Tibial artery (tissue), 4 donors: Measurements from ENCODE around the gene WDFY3.

Source experiments
- DNase-seq, 2 donors: peaks; one replicate each; pipeline ENCODE4 v3.0.0-alpha.2; 2019
- H3K27ac ChIP-seq, 2 donors: fragments of 200-600 bp; sonication (generic) in 1 of 2; 1 replicate in 1 of 2; 2 replicates in 1 of 2; pipeline ENCODE4 v1.5.1; 2018 to 2019; ENCODE audit warnings: mild to moderate bottlenecking in 1 of 2
- H3K27me3 ChIP-seq, 2 donors: fragments of 200-600 bp; sonication (generic) in 1 of 2; one replicate each; pipeline versions ENCODE4 v1.5.1 to v1.6.0; 2016 to 2019
- H3K36me3 ChIP-seq, 3 donors: fragments of 200-600 bp; sonication (generic) in 2 of 3; one replicate each; pipeline ENCODE4 v1.5.1; 2016 to 2019; ENCODE audit warnings: mild to moderate bottlenecking in 2 of 3
- H3K4me1 ChIP-seq, 4 donors: fragments of 200-600 bp; sonication (generic) in 2 of 4; 1 replicate in 3 of 4; 2 replicates in 1 of 4; pipeline ENCODE4 v1.5.1; 2016 to 2019
- H3K4me3 ChIP-seq, 2 donors: fragments of 200-600 bp; sonication (generic) in 1 of 2; 1 replicate in 1 of 2; 2 replicates in 1 of 2; pipeline ENCODE4 v1.5.1; 2018 to 2019; ENCODE audit warnings: mild to moderate bottlenecking in 2 of 2
- H3K9me3 ChIP-seq, 3 donors: fragments of 200-600 bp; sonication (generic) in 1 of 3; one replicate each; pipeline ENCODE4 v1.5.1; 2016 to 2019
- CTCF ChIP-seq, 2 experiments: fragments of 200-600 bp in 1 of 2; fragments of 450-650 bp in 1 of 2; IDR thresholded peaks; one replicate each; pipeline ENCODE4 v1.5.1; 2017 to 2019; ENCODE audit warnings: antibody characterized with exemption in 2 of 2, mild to moderate bottlenecking in 1 of 2, moderate library complexity in 1 of 2
- intact Hi-C: fragments of 100-400 bp; cut with DNase I; formaldehyde crosslinking; loops from one replicate; pipeline ENCODE4 v1.15.0; 2023; ENCODE audit warnings: low total_unique reads

The WDFY3 gene

GRCh38 chr4:84917869-84918600 lies 48.5 kb downstream of the WDFY3 start:
- TF ChIP-seq CTCF (IDR thresholded peaks at IDR 0.05) = no peak
- H3K9me3 ChIP-seq = no peaks in the 10 kb centered on the region
- H3K36me3 ChIP-seq = no peaks in the 10 kb centered on the region
- DNase-seq = no peak
- no peak overlapping the region for H3K4me3 ChIP-seq
- H3K27ac ChIP-seq = no peak overlapping the region
- no peaks in the 10 kb centered on the region for H3K27me3 ChIP-seq
- intact Hi-C loops = no loop called here
- H3K4me1 ChIP-seq = peaks cover 0 to 76% (median 32%) of the 10 kb centered on the region in 4 donors

DNA sequence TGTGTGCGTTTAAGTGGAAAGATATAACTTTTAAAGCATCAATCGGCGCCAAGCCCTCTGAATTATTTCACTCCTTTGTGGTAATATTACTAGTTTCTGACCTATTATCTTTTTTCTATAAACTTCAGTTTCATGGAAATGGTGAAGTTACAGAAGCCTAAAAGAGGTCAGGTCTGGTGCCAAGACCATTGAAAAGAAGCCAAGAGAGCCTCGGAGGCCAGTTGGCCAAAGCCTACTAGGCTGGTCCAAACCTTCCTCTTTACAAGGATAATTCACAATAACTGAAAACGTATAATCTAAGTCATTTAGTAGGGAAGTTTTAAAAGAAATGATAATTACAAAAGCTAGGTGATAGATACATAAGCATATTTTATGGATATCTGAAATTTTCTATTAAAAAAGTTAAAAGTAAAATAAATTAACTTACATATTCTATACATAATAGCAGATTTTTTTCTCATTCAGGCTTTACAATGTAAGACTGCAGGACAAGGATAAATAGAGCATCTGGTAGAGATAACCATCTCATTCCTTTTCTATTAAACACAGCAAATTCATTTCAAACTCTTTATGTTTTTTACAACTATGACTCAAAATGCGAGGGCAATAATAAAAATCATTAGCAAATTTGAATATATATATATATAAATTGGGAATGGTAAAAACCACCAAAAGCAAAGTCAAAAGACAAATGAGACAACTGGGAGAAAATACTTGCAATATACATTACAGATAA lies 49.2 kb downstream of the WDFY3 start:
- no peak for DNase-seq
- no peaks in the 10 kb centered on the region for H3K27me3 ChIP-seq
- intact Hi-C loops = no loop called here
- TF ChIP-seq CTCF (IDR thresholded peaks at IDR 0.05) = no peak
- peaks cover 0 to 81% (median 36%) of the 10 kb centered on the region in 4 donors for H3K4me1 ChIP-seq
- no peak overlapping the region for H3K4me3 ChIP-seq
- H3K27ac ChIP-seq = no peak overlapping the region
- H3K9me3 ChIP-seq = no peaks in the 10 kb centered on the region
- no peaks in the 10 kb centered on the region for H3K36me3 ChIP-seq

DNA sequence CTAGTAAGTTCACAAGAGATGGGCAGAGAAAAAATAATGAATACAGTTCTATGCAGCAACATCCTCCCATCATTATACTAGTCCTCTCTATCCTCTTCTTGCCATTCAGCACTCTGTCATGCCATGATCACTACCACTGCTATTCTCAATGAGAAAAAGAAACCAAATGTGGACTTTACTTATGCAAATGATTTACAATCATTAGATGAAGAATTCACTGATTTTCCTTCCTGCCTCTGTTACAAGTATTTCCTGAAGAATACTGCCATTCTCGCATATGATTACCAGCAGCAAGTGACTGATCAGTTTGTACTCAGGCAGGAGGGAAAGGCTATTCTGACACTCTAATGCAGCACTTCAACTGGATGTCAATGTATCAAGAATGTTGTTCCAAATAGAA lies 50.3 kb downstream of the WDFY3 start:
- no peak overlapping the region for H3K4me3 ChIP-seq
- no peaks in the 10 kb centered on the region for H3K36me3 ChIP-seq
- DNase-seq = no peak
- TF ChIP-seq CTCF (IDR thresholded peaks at IDR 0.05) = no peak
- H3K9me3 ChIP-seq = no peaks in the 10 kb centered on the region
- H3K27ac ChIP-seq = peak overlapping the region; percentile 58 to 60
- no peaks in the 10 kb centered on the region for H3K27me3 ChIP-seq
- intact Hi-C loops = no loop called here
- peaks cover 0 to 90% (median 38%) of the 10 kb centered on the region in 4 donors for H3K4me1 ChIP-seq

DNA sequence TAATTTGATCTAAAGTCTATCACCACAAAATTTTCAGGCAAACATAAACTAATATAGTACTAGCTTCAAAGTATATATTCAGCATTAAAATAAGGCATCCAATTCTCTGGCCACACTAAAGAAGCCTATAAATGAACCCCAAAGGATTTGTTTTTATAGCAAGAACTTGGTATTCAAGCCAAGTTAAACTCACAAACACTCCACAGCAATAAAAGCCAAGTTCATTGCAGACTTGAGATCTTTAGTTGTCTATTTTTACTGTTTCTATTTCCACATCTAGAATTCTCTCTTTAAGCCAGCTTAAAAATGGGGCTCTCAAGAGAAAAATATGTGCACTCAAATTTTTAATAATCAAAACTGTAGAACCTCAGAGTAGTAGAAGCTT lies 51.1 kb downstream of the WDFY3 start:
- Histone ChIP-seq H3K27ac (peak overlapping the region; percentile 58 to 60), H3K4me3 (no peak overlapping the region), H3K27me3 (no peaks in the 10 kb centered on the region), H3K36me3 (no peaks in the 10 kb centered on the region), H3K9me3 (no peaks in the 10 kb centered on the region), H3K4me1 (peaks cover 0 to 90% (median 35%) of the 10 kb centered on the region in 4 donors)
- no peak for DNase-seq
- no peak for TF ChIP-seq CTCF (IDR thresholded peaks at IDR 0.05)
- intact Hi-C loops = no loop called here

DNA sequence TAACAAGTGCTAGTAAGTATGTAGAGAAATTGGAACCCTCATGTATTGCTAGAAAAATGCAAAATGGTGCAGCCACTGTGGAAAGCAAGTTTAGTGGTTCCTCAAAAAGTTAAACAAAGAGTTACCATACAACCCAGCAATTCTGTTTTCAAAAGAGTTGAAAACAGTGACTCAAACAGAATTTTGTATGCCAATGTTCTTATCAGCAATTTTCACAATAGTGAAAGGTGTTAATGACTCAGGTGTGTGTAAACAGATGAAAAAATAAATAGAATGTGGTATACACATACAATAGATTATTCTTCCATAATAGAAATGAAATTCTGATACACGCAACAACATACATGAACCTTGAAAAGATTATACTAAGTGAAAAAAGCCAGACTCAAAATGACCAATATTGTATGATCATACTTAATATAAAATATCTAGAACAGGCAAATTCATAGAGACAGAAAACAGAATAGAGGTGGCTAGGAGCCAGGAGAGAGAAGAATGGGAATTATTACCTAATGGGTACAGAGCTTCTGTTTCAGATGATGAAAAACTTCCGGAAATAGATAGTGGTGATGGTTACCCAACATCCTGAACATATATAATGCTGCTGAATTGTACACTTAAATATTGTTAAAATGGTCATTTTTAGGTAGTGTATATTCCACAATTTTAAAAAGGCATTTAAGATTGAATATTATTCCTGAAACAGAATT lies 51.6 kb downstream of the WDFY3 start:
- no peak for DNase-seq
- peaks cover 0 to 90% (median 33%) of the 10 kb centered on the region in 4 donors for H3K4me1 ChIP-seq
- intact Hi-C loops = no loop called here
- TF ChIP-seq CTCF (IDR thresholded peaks at IDR 0.05) = no peak
- H3K9me3 ChIP-seq = no peaks in the 10 kb centered on the region
- no peak overlapping the region for H3K4me3 ChIP-seq
- H3K27me3 ChIP-seq = no peaks in the 10 kb centered on the region
- H3K36me3 ChIP-seq = no peaks in the 10 kb centered on the region
- H3K27ac ChIP-seq = peak overlapping the region; percentile 58 to 60
